A673 (cell line): ENCODE data around the gene LDLRAD3. TPM values are rescaled to one million over a fixed set of nuclear protein-coding genes. Genes with fewer than 3 reads are reported as not detected.

Experiments
- BruUV-seq: library from RNA; stranded (reverse); fragments of 400-500 nt; replicated peaks from 2 replicates; lab custom pipeline; 2021; lab: Mats Ljungman, UMichigan
- CTCF ChIA-PET: fragments of 300-600 bp; sonication (Branson Sonifier 250); formaldehyde crosslinking; loops from one replicate; lab custom pipeline; 2022; ENCODE audit warnings: antibody characterized with exemption; lab: Charles Lee
- POLR2A ChIA-PET: fragments of 300-600 bp; sonication (Branson Sonifier 250); formaldehyde crosslinking; loops from one replicate; lab custom pipeline; 2022; ENCODE audit warnings: antibody characterized with exemption; ENCODE audit not compliant: low non-redundant PET; lab: Charles Lee
- DNase-seq: peaks from one replicate; pipeline ENCODE4 v3.0.0-alpha.2; 2015; ENCODE audit warnings: low spot score
- H3K27ac ChIP-seq: fragments of 200-600 bp; sonication (generic); 2 replicates; pipeline ENCODE4 v1.5.1; 2016; ENCODE audit warnings: mixed run types, low read depth, mild to moderate bottlenecking, mixed read lengths, antibody characterized with exemption, low read length; ENCODE audit not compliant: poor library complexity, severe bottlenecking
- H3K27me3 ChIP-seq: fragments of 200-600 bp; sonication (generic); replicated peaks from 2 replicates; pipeline ENCODE4 v1.6.1; 2017; ENCODE audit warnings: mixed run types, low read depth, mild to moderate bottlenecking, mixed read lengths, antibody characterized with exemption, low read length; ENCODE audit not compliant: insufficient read depth, poor library complexity
- H3K36me3 ChIP-seq: fragments of 200-600 bp; sonication (generic); 2 replicates; pipeline ENCODE4 v1.6.1; 2016; ENCODE audit warnings: mixed run types, mild to moderate bottlenecking, mixed read lengths, antibody characterized with exemption, low read length; ENCODE audit not compliant: insufficient read depth, poor library complexity, severe bottlenecking
- H3K4me1 ChIP-seq: fragments of 200-600 bp; sonication (generic); 2 replicates; pipeline ENCODE4 v1.6.1; 2017; ENCODE audit warnings: mixed run types, mild to moderate bottlenecking, mixed read lengths, antibody characterized with exemption, low read length; ENCODE audit not compliant: insufficient read depth, poor library complexity, severe bottlenecking
- H3K4me3 ChIP-seq: fragments of 200-600 bp; sonication (generic); 2 replicates; pipeline ENCODE4 v1.5.1; 2016; ENCODE audit warnings: low read depth, mixed run types, mild to moderate bottlenecking, mixed read lengths, low read length; ENCODE audit not compliant: poor library complexity, severe bottlenecking
- H3K9me3 ChIP-seq: fragments of 200-600 bp; sonication (generic); 2 replicates; pipeline ENCODE4 v1.6.1; 2016; ENCODE audit warnings: mixed run types, low read depth, mild to moderate bottlenecking, mixed read lengths, antibody characterized with exemption, low read length; ENCODE audit not compliant: poor library complexity, severe bottlenecking
- EZH2 ChIP-seq: fragments of 200-600 bp; sonication (generic); IDR thresholded peaks from 2 replicates; pipeline ENCODE4 v1.6.1; 2017; ENCODE audit warnings: borderline replicate concordance, low read depth, mild to moderate bottlenecking, mixed read lengths, antibody characterized with exemption, low read length; ENCODE audit not compliant: poor library complexity, severe bottlenecking
- intact Hi-C: fragments of 100-400 bp; cut with micrococcal nuclease; formaldehyde crosslinking; loops from one replicate; pipeline ENCODE4 v1.10.0; 2022; ENCODE audit not compliant: unreplicated experiment
- total RNA-seq: library from RNA; stranded (reverse); gene quantifications from 2 replicates; pipeline ENCODE4 v1.2.3, GENCODE V29; 2021
- TF ChIP-seq, protein P1 (sequence below): fragments of 300-800, 200-600 bp; sonication (generic); conservative IDR thresholded peaks from 2 replicates; pipeline ENCODE4 v1.5.1; 2017; ENCODE audit warnings: low read depth, mild to moderate bottlenecking, antibody characterized with exemption, low read length, moderate library complexity, mixed read lengths

The LDLRAD3 gene
- total RNA-seq, 1 experiment from 2014 or later = 13.1 TPM

GRCh38 chr11:36240173-36240572, 296.3 kb downstream of the LDLRAD3 start:
- ChIA-PET CTCF (interaction anchor here (1.3 kb wide), 1 partner anchor 418 kb away, joined by 3 read pairs; no protein-coding TSS in a partner anchor), POLR2A (no interaction called here)

DNA sequence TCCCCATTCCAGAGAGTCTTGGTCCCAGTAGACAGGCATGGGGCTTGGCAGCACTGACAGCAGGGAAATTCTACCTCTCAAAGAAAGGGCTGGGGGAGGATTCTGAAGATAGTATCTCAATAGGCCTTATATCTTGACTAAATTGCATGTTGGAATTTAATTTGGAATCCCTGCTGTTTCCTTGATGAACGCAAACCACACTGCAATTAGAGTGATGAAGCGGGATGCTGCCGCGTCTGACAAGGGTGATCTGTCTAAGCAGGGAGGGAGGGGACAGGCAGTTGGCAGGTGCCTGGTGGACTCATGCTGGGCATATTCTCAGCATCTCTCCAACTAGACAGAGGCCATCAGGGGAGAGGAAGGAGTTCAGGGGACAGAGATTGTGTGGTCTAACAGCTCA, 296.9 kb downstream of the LDLRAD3 start:
- no TSS peak for BruUV-seq
- H3K27me3 ChIP-seq = no peaks in the 10 kb centered on the region
- no peak overlapping the region for H3K4me3 ChIP-seq
- POLR2A ChIA-PET = no interaction called here
- TF ChIP-seq EZH2 = no peak
- TF ChIP-seq, protein P1, sequence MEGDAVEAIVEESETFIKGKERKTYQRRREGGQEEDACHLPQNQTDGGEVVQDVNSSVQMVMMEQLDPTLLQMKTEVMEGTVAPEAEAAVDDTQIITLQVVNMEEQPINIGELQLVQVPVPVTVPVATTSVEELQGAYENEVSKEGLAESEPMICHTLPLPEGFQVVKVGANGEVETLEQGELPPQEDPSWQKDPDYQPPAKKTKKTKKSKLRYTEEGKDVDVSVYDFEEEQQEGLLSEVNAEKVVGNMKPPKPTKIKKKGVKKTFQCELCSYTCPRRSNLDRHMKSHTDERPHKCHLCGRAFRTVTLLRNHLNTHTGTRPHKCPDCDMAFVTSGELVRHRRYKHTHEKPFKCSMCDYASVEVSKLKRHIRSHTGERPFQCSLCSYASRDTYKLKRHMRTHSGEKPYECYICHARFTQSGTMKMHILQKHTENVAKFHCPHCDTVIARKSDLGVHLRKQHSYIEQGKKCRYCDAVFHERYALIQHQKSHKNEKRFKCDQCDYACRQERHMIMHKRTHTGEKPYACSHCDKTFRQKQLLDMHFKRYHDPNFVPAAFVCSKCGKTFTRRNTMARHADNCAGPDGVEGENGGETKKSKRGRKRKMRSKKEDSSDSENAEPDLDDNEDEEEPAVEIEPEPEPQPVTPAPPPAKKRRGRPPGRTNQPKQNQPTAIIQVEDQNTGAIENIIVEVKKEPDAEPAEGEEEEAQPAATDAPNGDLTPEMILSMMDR = no peak
- DNase-seq = peak; percentile 48
- intact Hi-C loops = no loop called here
- H3K27ac ChIP-seq = no peak overlapping the region
- H3K9me3 ChIP-seq = no peaks in the 10 kb centered on the region
- H3K4me1 ChIP-seq = no peaks in the 10 kb centered on the region
- CTCF ChIA-PET = interaction anchor here (1.3 kb wide), 1 partner anchor 419 kb away, joined by 3 read pairs; no protein-coding TSS in a partner anchor
- no peaks in the 10 kb centered on the region for H3K36me3 ChIP-seq

More at GRCh38 chr11:36240173-36240572, 296.3 kb downstream of the LDLRAD3 start:
- Histone ChIP-seq H3K36me3 (no peaks in the 10 kb centered on the region), H3K4me3 (no peak overlapping the region), H3K9me3 (no peaks in the 10 kb centered on the region), H3K27ac (no peak overlapping the region), H3K27me3 (no peaks in the 10 kb centered on the region), H3K4me1 (no peaks in the 10 kb centered on the region)
- DNase-seq = no peak
- TF ChIP-seq EZH2 = no peak
- TF ChIP-seq, protein P1 = no peak
- BruUV-seq = no TSS peak
- intact Hi-C loops = no loop called here

DNA sequence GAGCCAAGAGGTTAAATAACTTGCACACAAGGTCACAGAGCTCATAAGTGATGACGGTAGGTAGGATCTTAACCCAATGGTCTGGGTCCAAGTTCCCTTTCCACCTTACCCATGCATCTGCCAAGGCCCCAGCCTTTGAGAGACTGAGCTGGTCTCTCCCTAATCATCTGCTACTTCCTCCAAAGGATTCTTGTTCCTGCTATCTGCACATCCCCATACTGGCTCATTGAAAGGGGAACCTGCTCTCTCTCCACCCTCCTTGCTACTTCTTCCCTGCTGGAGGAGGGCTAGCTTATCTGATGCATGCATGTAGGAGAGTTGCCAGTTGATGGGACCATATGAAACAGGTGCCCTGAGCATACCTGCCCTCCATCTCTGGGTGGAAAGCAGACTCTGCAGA, 297.6 kb downstream of the LDLRAD3 start:
- peaks cover 3% of the 10 kb centered on the region for H3K27me3 ChIP-seq
- H3K27ac ChIP-seq = no peak overlapping the region
- no peaks in the 10 kb centered on the region for H3K9me3 ChIP-seq
- no peak for DNase-seq
- no peak for TF ChIP-seq EZH2
- TF ChIP-seq, protein P1 = no peak
- CTCF ChIA-PET = interaction anchor here (1.3 kb wide), 1 partner anchor 420 kb away, joined by 3 read pairs; no protein-coding TSS in a partner anchor
- H3K4me3 ChIP-seq = no peak overlapping the region
- no peaks in the 10 kb centered on the region for H3K36me3 ChIP-seq
- no TSS peak for BruUV-seq
- no peaks in the 10 kb centered on the region for H3K4me1 ChIP-seq
- POLR2A ChIA-PET = no interaction called here
- intact Hi-C loops = no loop called here
